ENCODE data around the gene TNFRSF18. TPM values are rescaled to one million over a fixed set of nuclear protein-coding genes. Genes with fewer than 3 reads are reported as not detected.

The TNFRSF18 gene
- total RNA-seq, 2 donors from 2014 or later, result 3.1 to 3.5 TPM

- Histone ChIP-seq H3K36me3 (no peaks in the 10 kb centered on the region), H3K27me3 (replicated peaks; ENCODE audit: insufficient read depth) (no peaks in the 10 kb centered on the region), H3K4me3 (no peak overlapping the region), H3K4me1 (replicated peaks) (peaks cover 10% of the 10 kb centered on the region), H3K27ac (no peak overlapping the region), H3K9me3 (no peaks in the 10 kb centered on the region)
- DNase-seq (ENCODE audit: low spot score), result no peak
- intact Hi-C loops (cut with DNase I), result no loop called here
- 91% methylated on average over 21 of the region's 23 CpGs for WGBS
- TF ChIP-seq POLR2AphosphoS5 (IDR thresholded peaks at IDR 0.05) (no peak), POLR2A (IDR thresholded peaks at IDR 0.05) (no peak), CTCF (IDR thresholded peaks at IDR 0.05) (no peak)
Measured at GRCh38 chr1:1160281-1160930, 46.0 kb downstream of the TNFRSF18 start.

GRCh38 chr1:1157914-1158710 is 48.3 kb downstream of the TNFRSF18 start:
- no peaks in the 10 kb centered on the region for H3K9me3 ChIP-seq
- no peaks in the 10 kb centered on the region for H3K36me3 ChIP-seq
- peak; percentile 56 for DNase-seq (ENCODE audit: low spot score)
- TF ChIP-seq POLR2A (IDR thresholded peaks at IDR 0.05) (no peak), CTCF (IDR thresholded peaks at IDR 0.05) (no peak), POLR2AphosphoS5 (IDR thresholded peaks at IDR 0.05) (no peak)
- intact Hi-C loops (cut with DNase I), result no loop called here
- no peaks in the 10 kb centered on the region for H3K27me3 ChIP-seq (replicated peaks; ENCODE audit: insufficient read depth)
- H3K4me3 ChIP-seq, result peak overlapping the region; percentile 44 to 56
- H3K27ac ChIP-seq, result peak overlapping the region; percentile 95 to 99
- H3K4me1 ChIP-seq (replicated peaks), result peaks cover 10% of the 10 kb centered on the region
- WGBS, result 4% methylated on average over 17 of the region's 46 CpGs

- intact Hi-C loops (cut with DNase I), result no loop called here
- 0% methylated on average over 12 of the region's 29 CpGs for WGBS
- no peaks in the 10 kb centered on the region for H3K36me3 ChIP-seq
- DNase-seq (ENCODE audit: low spot score), result peak; percentile 90
- peaks cover 10% of the 10 kb centered on the region for H3K4me1 ChIP-seq (replicated peaks)
- no peaks in the 10 kb centered on the region for H3K9me3 ChIP-seq
- no peaks in the 10 kb centered on the region for H3K27me3 ChIP-seq (replicated peaks; ENCODE audit: insufficient read depth)
- H3K4me3 ChIP-seq, result peak overlapping the region; percentile 44 to 56
- TF ChIP-seq CTCF (IDR thresholded peaks at IDR 0.05) (peak in 1 of 4 experiments; percentile 32), POLR2A (IDR thresholded peaks at IDR 0.05) (peak; percentile 93), POLR2AphosphoS5 (IDR thresholded peaks at IDR 0.05) (peak; percentile 86)
- H3K27ac ChIP-seq, result peak overlapping the region; percentile 95 to 99
Measured at GRCh38 chr1:1157426-1157913, 48.9 kb downstream of the TNFRSF18 start.

- Histone ChIP-seq H3K27me3 (replicated peaks; ENCODE audit: insufficient read depth) (no peaks in the 10 kb centered on the region), H3K27ac (no peak overlapping the region), H3K4me1 (replicated peaks) (peaks cover 10% of the 10 kb centered on the region), H3K36me3 (no peaks in the 10 kb centered on the region), H3K4me3 (no peak overlapping the region), H3K9me3 (no peaks in the 10 kb centered on the region)
- WGBS, result 49% methylated on average over 6 of the region's 9 CpGs
- intact Hi-C loops (cut with DNase I), result no loop called here
- TF ChIP-seq POLR2A (IDR thresholded peaks at IDR 0.05) (no peak), CTCF (IDR thresholded peaks at IDR 0.05) (no peak), POLR2AphosphoS5 (IDR thresholded peaks at IDR 0.05) (no peak)
- no peak for DNase-seq (ENCODE audit: low spot score)
Measured at GRCh38 chr1:1157033-1157365, 49.4 kb downstream of the TNFRSF18 start.

All from prostate gland (tissue), 2 donors.